ENCODE data around the gene SNRK. TPM values are rescaled to one million over a fixed set of nuclear protein-coding genes. Genes with fewer than 3 reads are reported as not detected.

The SNRK gene
- total RNA-seq, 6 experiments from 2014 or later = 10.0 to 13.8 (median 11.6) TPM

- peak; percentile 18 for DNase-seq
- Mint-ChIP-seq H3K36me3 (ENCODE audit: low read depth) (peaks cover 9% of the 10 kb centered on the region; the same call in 1 of the 2 replicates), H3K27ac (peak overlapping the region; percentile 13; the same call in 1 of the 2 replicates), H3K4me3 (no peak overlapping the region), H3K27me3 (ENCODE audit: insufficient read depth) (no peaks in the 10 kb centered on the region), H3K4me1 (ENCODE audit: low read depth) (peaks cover 70% of the 10 kb centered on the region), H3K9me3 (no peaks in the 10 kb centered on the region)
- no peak for TF ChIP-seq CTCF (IDR thresholded peaks at IDR 0.05)
Observed at GRCh38 chr3:43291546-43291945, 5.2 kb downstream of the SNRK start.

GRCh38 chr3:43294975-43295374 is 8.6 kb downstream of the SNRK start:
- Mint-ChIP-seq H3K9me3 (no peaks in the 10 kb centered on the region), H3K27me3 (ENCODE audit: insufficient read depth) (no peaks in the 10 kb centered on the region), H3K4me3 (no peak overlapping the region), H3K36me3 (ENCODE audit: low read depth) (peaks cover 5% of the 10 kb centered on the region; the same call in 1 of the 2 replicates), H3K4me1 (ENCODE audit: low read depth) (peaks cover 49% of the 10 kb centered on the region), H3K27ac (no peak overlapping the region)
- no peak for DNase-seq
- TF ChIP-seq CTCF (IDR thresholded peaks at IDR 0.05) = no peak

GRCh38 chr3:43296565-43296964 is 10.2 kb downstream of the SNRK start:
- peaks cover 34% of the 10 kb centered on the region for H3K4me1 Mint-ChIP-seq (ENCODE audit: low read depth)
- no peak for DNase-seq

GRCh38 chr3:43298292-43298691 is 12.0 kb downstream of the SNRK start:
- no peak for DNase-seq
- H3K27ac Mint-ChIP-seq = no peak overlapping the region
- H3K4me3 Mint-ChIP-seq = no peak overlapping the region

More at GRCh38 chr3:43296565-43296964, 10.2 kb downstream of the SNRK start:
- Mint-ChIP-seq H3K27ac (peak overlapping the region; percentile 1; the same call in 1 of the 2 replicates), H3K9me3 (no peaks in the 10 kb centered on the region), H3K27me3 (ENCODE audit: insufficient read depth) (no peaks in the 10 kb centered on the region), H3K4me3 (no peak overlapping the region), H3K36me3 (ENCODE audit: low read depth) (no peaks in the 10 kb centered on the region)
- TF ChIP-seq CTCF (IDR thresholded peaks at IDR 0.05) = no peak

GRCh38 chr3:43298761-43299160 is 12.4 kb downstream of the SNRK start:
- no peak for TF ChIP-seq CTCF (IDR thresholded peaks at IDR 0.05)
- H3K9me3 Mint-ChIP-seq = no peaks in the 10 kb centered on the region
- H3K27ac Mint-ChIP-seq = no peak overlapping the region
- H3K4me1 Mint-ChIP-seq (ENCODE audit: low read depth) = peaks cover 17% of the 10 kb centered on the region
- H3K36me3 Mint-ChIP-seq (ENCODE audit: low read depth) = peaks cover 9% of the 10 kb centered on the region; the same call in 1 of the 2 replicates
- H3K27me3 Mint-ChIP-seq (ENCODE audit: insufficient read depth) = no peaks in the 10 kb centered on the region
- no peak overlapping the region for H3K4me3 Mint-ChIP-seq
- DNase-seq = no peak

More at GRCh38 chr3:43298292-43298691, 12.0 kb downstream of the SNRK start:
- peaks cover 17% of the 10 kb centered on the region for H3K4me1 Mint-ChIP-seq (ENCODE audit: low read depth)
- no peaks in the 10 kb centered on the region for H3K27me3 Mint-ChIP-seq (ENCODE audit: insufficient read depth)
- peaks cover 5% of the 10 kb centered on the region; the same call in 1 of the 2 replicates for H3K36me3 Mint-ChIP-seq (ENCODE audit: low read depth)
- TF ChIP-seq CTCF (IDR thresholded peaks at IDR 0.05) = no peak
- no peaks in the 10 kb centered on the region for H3K9me3 Mint-ChIP-seq
